Trophoblast cell (in vitro differentiated cells and primary cell): ENCODE results near the gene NAT16.

Experiments
- DNase-seq, 2 donors: peaks; one replicate each; pipeline ENCODE4 v3.0.0-alpha.2; 2016
- H2AFZ ChIP-seq: 2 replicates; pipeline ENCODE4 v1.6.1; 2013; ENCODE audit warnings: low read length, moderate library complexity, mild to moderate bottlenecking; ENCODE audit not compliant: insufficient read depth, poor library complexity
- H2AK5ac ChIP-seq: 2 replicates; pipeline ENCODE4 v1.6.1; 2013; ENCODE audit warnings: mild to moderate bottlenecking, low read length
- H2BK120ac ChIP-seq: 2 replicates; pipeline ENCODE4 v1.6.1; 2013; ENCODE audit warnings: low read length, mild to moderate bottlenecking, moderate library complexity; ENCODE audit not compliant: insufficient read depth, poor library complexity
- H2BK12ac ChIP-seq: 2 replicates; pipeline ENCODE4 v1.6.1; 2013; ENCODE audit warnings: mild to moderate bottlenecking, low read length, moderate library complexity
- H2BK5ac ChIP-seq: 2 replicates; pipeline ENCODE4 v1.6.1; 2013; ENCODE audit warnings: low read length, low read depth, moderate library complexity, mild to moderate bottlenecking; ENCODE audit not compliant: poor library complexity
- H3K14ac ChIP-seq: 2 replicates; pipeline ENCODE4 v1.6.1; 2013; ENCODE audit warnings: mild to moderate bottlenecking, low read length
- H3K18ac ChIP-seq: 2 replicates; pipeline ENCODE4 v1.6.1; 2013; ENCODE audit warnings: mild to moderate bottlenecking, low read length
- H3K23ac ChIP-seq: 2 replicates; pipeline ENCODE4 v1.6.1; 2013; ENCODE audit warnings: low read length
- H3K27ac ChIP-seq: 2 replicates; pipeline ENCODE4 v1.5.1; 2013; ENCODE audit warnings: low read depth, mild to moderate bottlenecking, inconsistent platforms, low read length, moderate library complexity
- H3K27me3 ChIP-seq: 2 replicates; pipeline ENCODE4 v1.6.1; 2013; ENCODE audit warnings: inconsistent platforms, mild to moderate bottlenecking, low read length, moderate library complexity; ENCODE audit not compliant: insufficient read depth
- H3K36me3 ChIP-seq, 2 experiments: 1 replicate in 1 of 2; 2 replicates in 1 of 2; pipeline ENCODE4 v1.6.1; 2013; ENCODE audit warnings: low read length in 2 of 2, mild to moderate bottlenecking in 2 of 2, moderate library complexity in 1 of 2; ENCODE audit not compliant: insufficient read depth in 2 of 2, control insufficient read depth in 1 of 2
- H3K4ac ChIP-seq: 2 replicates; pipeline ENCODE4 v1.6.1; 2013; ENCODE audit warnings: low read depth, mild to moderate bottlenecking, low read length, moderate library complexity
- H3K4me1 ChIP-seq, 2 experiments: 1 replicate in 1 of 2; 2 replicates in 1 of 2; pipeline ENCODE4 v1.6.1; 2013; ENCODE audit warnings: low read length in 2 of 2, mild to moderate bottlenecking in 2 of 2, moderate library complexity in 1 of 2; ENCODE audit not compliant: insufficient read depth in 2 of 2, control insufficient read depth in 1 of 2
- H3K4me2 ChIP-seq: 2 replicates; pipeline ENCODE4 v1.6.1; 2013; ENCODE audit warnings: inconsistent platforms, mild to moderate bottlenecking, low read length, moderate library complexity
- H3K4me3 ChIP-seq: 2 replicates; pipeline ENCODE4 v1.5.1; 2013; ENCODE audit warnings: mild to moderate bottlenecking, low read depth, low read length, inconsistent platforms
- H3K79me1 ChIP-seq: one replicate; pipeline ENCODE4 v1.6.1; 2013; ENCODE audit warnings: low read length
- H3K79me2 ChIP-seq: 2 replicates; pipeline ENCODE4 v1.6.1; 2013; ENCODE audit warnings: low read length, mild to moderate bottlenecking; ENCODE audit not compliant: control insufficient read depth, insufficient read depth, poor library complexity
- H3K9ac ChIP-seq: 2 replicates; pipeline ENCODE4 v1.6.1; 2013; ENCODE audit warnings: mild to moderate bottlenecking, low read length
- H3K9me3 ChIP-seq: 2 replicates; pipeline ENCODE4 v1.6.1; 2013; ENCODE audit warnings: low read depth, mild to moderate bottlenecking, control low read depth, inconsistent platforms, low read length; ENCODE audit not compliant: insufficient read depth
- H4K12ac ChIP-seq: 2 replicates; pipeline ENCODE4 v1.6.1; 2013; ENCODE audit warnings: low read depth, mild to moderate bottlenecking, low read length, moderate library complexity
- H4K8ac ChIP-seq: 2 replicates; pipeline ENCODE4 v1.6.1; 2013; ENCODE audit warnings: low read depth, mild to moderate bottlenecking, low read length, moderate library complexity
- H4K91ac ChIP-seq: one replicate; pipeline ENCODE4 v1.6.1; 2013; ENCODE audit warnings: low read depth, mild to moderate bottlenecking, low read length, moderate library complexity
- WGBS: extraction: QIAGEN DNeasy Blood & Tissue Kit; methylation state at CpG from one replicate; pipeline ENCODE4 v1.1.7; 2013; ENCODE audit warnings: missing lambda C conversion rate; ENCODE audit not compliant: insufficient read length, insufficient coverage; ENCODE audit errors: extremely low coverage; 5-methylcytosine and 5-hydroxymethylcytosine counted together

NAT16 gene

DNA sequence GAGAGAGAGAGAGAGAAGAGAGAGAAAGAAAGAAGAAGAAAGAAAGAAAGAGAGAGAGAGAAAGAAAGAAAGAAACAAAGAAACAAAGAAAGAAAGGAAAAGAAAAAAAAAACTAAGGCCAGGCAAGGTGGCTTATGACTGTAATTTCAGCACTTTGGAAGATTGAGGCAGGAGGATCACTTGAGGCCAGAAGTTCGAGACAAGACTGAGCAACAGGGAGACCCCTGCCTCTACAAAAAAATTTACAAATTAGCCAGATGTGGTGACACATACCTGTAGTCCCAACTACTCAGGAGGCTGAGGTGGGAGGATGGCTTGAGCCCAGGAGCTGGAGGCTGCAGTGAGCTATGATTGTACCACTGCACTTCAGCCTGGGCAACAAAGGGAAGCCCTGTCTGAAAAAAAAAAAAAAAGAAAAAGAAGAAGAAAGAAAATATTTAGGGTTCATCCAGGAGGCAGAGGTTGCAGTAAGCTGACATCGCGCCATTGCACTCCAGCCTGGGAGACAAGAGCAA is 50.4 kb downstream of the NAT16 start:
- no peak overlapping the region for H3K14ac ChIP-seq
- WGBS: no CpG with 5 or more reads among the region's 3 CpGs
- no peak overlapping the region for H3K9ac ChIP-seq

DNA sequence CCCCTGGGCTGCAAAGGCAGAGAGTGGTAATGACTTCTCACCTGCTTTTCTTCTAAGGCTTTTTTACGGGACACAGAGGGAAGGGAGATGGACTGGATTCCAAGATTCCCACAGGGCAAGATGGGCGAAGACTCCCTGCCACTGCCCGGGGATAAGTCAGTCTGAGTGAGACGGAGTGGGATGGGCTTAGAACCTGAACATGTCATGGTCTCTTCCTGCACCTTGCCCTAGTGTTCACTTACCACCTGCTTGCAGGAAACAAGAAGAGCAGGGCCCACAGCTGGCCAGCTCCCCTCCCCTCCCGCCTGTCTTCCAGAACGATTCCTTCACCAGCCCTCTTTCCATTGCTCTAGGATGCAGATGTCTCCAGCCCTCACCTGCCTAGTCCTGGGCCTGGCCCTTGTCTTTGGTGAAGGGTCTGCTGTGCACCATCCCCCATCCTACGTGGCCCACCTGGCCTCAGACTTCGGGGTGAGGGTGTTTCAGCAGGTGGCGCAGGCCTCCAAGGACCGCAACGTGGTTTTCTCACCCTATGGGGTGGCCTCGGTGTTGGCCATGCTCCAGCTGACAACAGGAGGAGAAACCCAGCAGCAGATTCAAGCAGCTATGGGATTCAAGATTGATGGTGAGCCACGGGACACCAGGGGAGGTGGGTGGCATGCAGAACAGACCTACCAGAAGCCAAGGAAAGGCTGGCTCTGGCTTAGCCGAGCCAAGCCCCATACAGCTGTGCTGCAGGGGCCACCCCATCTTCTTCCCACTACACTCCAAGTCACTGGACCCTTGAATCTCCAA is 51.9 kb downstream of the NAT16 start:
- H3K9me3 ChIP-seq: peaks cover 4% of the 10 kb centered on the region
- no peak overlapping the region for H2BK120ac ChIP-seq
- H3K79me1 ChIP-seq: peaks cover 29% of the 10 kb centered on the region
- peak; percentile 49 to 52 for DNase-seq
- peak overlapping the region; percentile 46 for H3K4me2 ChIP-seq
- no peak overlapping the region for H3K9ac ChIP-seq
- peak overlapping the region; percentile 11 for H4K91ac ChIP-seq
- H2BK12ac ChIP-seq: no peak overlapping the region
- H3K27ac ChIP-seq: no peak overlapping the region
- H3K4me1 ChIP-seq: peaks cover 27 to 41% of the 10 kb centered on the region in 2 experiments
- no peak overlapping the region for H3K23ac ChIP-seq
- H4K12ac ChIP-seq: no peak overlapping the region
- H3K18ac ChIP-seq: peak overlapping the region; percentile 26
- no peak overlapping the region for H4K8ac ChIP-seq
- peaks cover 11 to 14% of the 10 kb centered on the region in 2 experiments for H3K36me3 ChIP-seq
- no peak overlapping the region for H2AFZ ChIP-seq
- no peaks in the 10 kb centered on the region for H3K27me3 ChIP-seq
- no peak overlapping the region for H3K4ac ChIP-seq
- WGBS: no CpG with 5 or more reads among the region's 14 CpGs
- H2BK5ac ChIP-seq: no peak overlapping the region
- H2AK5ac ChIP-seq: peak overlapping the region; percentile 16
- peak overlapping the region; percentile 26 for H3K4me3 ChIP-seq
- peak overlapping the region; percentile 10 for H3K14ac ChIP-seq
- peaks cover 7% of the 10 kb centered on the region for H3K79me2 ChIP-seq

More for the DNA sequence above, 50.4 kb downstream of the NAT16 start:
- Histone ChIP-seq H2AK5ac (no peak overlapping the region), H2BK12ac (no peak overlapping the region), H2BK120ac (no peak overlapping the region), H4K12ac (no peak overlapping the region), H3K36me3 (peaks cover 19 to 22% of the 10 kb centered on the region in 2 experiments), H3K23ac (no peak overlapping the region), H2BK5ac (no peak overlapping the region), H3K4ac (no peak overlapping the region), H3K9me3 (peaks cover 7% of the 10 kb centered on the region), H3K27ac (no peak overlapping the region), H3K4me2 (no peak overlapping the region), H3K27me3 (no peaks in the 10 kb centered on the region), H3K79me1 (peaks cover 23% of the 10 kb centered on the region), H3K18ac (no peak overlapping the region), H2AFZ (no peak overlapping the region), H3K4me3 (no peak overlapping the region), H4K91ac (no peak overlapping the region), H3K79me2 (peaks cover 7% of the 10 kb centered on the region), H3K4me1 (peaks cover 19 to 29% of the 10 kb centered on the region in 2 experiments), H4K8ac (no peak overlapping the region)
- DNase-seq: no peak

DNA sequence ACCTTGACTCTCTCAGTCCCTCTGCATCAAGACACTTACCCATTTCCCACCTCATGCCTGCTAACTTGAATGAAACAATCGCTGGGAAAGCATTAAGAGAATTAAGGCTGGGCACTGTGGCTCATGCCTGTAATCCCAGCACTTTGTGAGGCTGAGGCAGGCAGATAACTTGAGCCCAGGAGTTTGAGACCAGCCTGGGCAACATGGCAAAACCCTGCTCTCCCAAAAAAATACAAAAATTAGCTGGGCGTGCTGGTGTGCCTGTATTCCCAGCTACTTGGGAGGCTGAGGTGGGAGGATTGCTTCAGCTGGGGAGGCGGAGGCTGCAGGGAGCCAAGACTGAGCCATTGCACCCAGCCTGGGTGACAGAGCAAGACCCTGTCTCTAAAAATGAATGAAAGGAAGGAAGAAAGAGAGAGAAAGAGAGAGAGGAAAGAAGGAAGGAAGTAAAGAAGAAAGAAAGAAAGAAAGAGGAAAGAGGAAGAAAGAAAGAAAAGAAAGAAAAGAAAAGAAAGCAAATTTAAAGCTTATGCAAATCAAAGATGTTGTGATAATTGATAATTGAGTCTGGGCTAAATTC is 52.5 kb downstream of the NAT16 start:
- Histone ChIP-seq H3K23ac (no peak overlapping the region), H3K27ac (peak overlapping the region; percentile 49), H2BK5ac (peak overlapping the region; percentile 42), H2AFZ (no peak overlapping the region), H3K79me2 (peaks cover 7% of the 10 kb centered on the region), H3K18ac (peak overlapping the region; percentile 91), H4K8ac (peak overlapping the region; percentile 75), H3K4me3 (peak overlapping the region; percentile 53), H4K91ac (peak overlapping the region; percentile 52), H3K9me3 (peaks cover 4% of the 10 kb centered on the region), H3K4ac (no peak overlapping the region), H3K36me3 (peaks cover 9 to 14% of the 10 kb centered on the region in 2 experiments), H2BK12ac (peak overlapping the region; percentile 78), H3K4me1 (peaks cover 31 to 45% of the 10 kb centered on the region in 2 experiments), H3K14ac (no peak overlapping the region), H3K27me3 (no peaks in the 10 kb centered on the region), H2AK5ac (no peak overlapping the region), H3K9ac (no peak overlapping the region), H4K12ac (no peak overlapping the region), H2BK120ac (peak overlapping the region; percentile 47), H3K4me2 (peak overlapping the region; percentile 51), H3K79me1 (peaks cover 36% of the 10 kb centered on the region)
- no CpG with 5 or more reads among the region's 3 CpGs for WGBS
- peak in 1 of 2 donors; percentile 26 for DNase-seq

DNA sequence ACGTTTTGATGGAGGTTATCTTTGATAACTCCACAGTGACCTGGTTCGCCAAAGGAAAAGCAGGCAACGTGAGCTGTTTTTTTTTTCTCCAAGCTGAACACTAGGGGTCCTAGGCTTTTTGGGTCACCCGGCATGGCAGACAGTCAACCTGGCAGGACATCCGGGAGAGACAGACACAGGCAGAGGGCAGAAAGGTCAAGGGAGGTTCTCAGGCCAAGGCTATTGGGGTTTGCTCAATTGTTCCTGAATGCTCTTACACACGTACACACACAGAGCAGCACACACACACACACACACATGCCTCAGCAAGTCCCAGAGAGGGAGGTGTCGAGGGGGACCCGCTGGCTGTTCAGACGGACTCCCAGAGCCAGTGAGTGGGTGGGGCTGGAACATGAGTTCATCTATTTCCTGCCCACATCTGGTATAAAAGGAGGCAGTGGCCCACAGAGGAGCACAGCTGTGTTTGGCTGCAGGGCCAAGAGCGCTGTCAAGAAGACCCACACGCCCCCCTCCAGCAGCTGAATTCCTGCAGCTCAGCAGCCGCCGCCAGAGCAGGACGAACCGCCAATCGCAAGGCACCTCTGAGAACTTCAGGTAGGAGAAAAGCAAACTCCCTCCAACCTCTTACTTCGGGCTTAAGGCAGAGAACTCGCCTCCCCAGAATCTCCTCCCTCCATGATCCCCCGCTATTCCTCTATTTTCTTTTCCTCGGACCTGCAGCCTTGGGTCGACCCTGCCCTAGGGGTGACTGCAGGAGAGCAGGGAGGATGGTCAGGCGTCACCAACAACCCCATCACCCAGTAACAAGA is 53.2 kb downstream of the NAT16 start, which contains the start of gene SERPINE1:
SERPINE1 (plus strand) TSS at position 454 of the 809 bp plus-strand sequence. CDS start 1,290 bp downstream, outside the sequence.
- Histone ChIP-seq H3K27me3 (no peaks in the 10 kb centered on the region), H3K18ac (peak within 1 kb of the TSS; percentile 91), H3K27ac (peak within 1 kb of the TSS; percentile 49), H3K36me3 (peaks cover 9 to 10% of the 10 kb centered on the region in 2 experiments), H4K12ac (no peak within 1 kb of the TSS), H2BK12ac (peak within 1 kb of the TSS; percentile 78), H2AK5ac (no peak within 1 kb of the TSS), H4K91ac (peak within 1 kb of the TSS; percentile 86), H3K4ac (no peak within 1 kb of the TSS), H3K9ac (peak within 1 kb of the TSS; percentile 16), H3K14ac (peak within 1 kb of the TSS; percentile 10), H2BK120ac (peak within 1 kb of the TSS; percentile 47), H4K8ac (peak within 1 kb of the TSS; percentile 75), H3K4me2 (peak within 1 kb of the TSS; percentile 51), H3K79me1 (peaks cover 42% of the 10 kb centered on the region), H2BK5ac (peak within 1 kb of the TSS; percentile 47), H3K79me2 (peaks cover 9% of the 10 kb centered on the region), H2AFZ (peak within 1 kb of the TSS; percentile 6), H3K4me3 (peak within 1 kb of the TSS; percentile 53), H3K23ac (no peak within 1 kb of the TSS), H3K9me3 (peaks cover 4% of the 10 kb centered on the region), H3K4me1 (peaks cover 37 to 52% of the 10 kb centered on the region in 2 experiments)
- DNase-seq: peak; percentile 92 to 95
- WGBS: no CpG with 5 or more reads among the region's 22 CpGs
